DMS79 treated with DMSO at 0.1 percent for 48 hours (cell line): ENCODE measurements around the gene RYR3.

Experiments
- DNase-seq: peaks from one replicate; lab custom pipeline; 2025; lab: John Stamatoyannopoulos, UW

RYR3 gene

DNA sequence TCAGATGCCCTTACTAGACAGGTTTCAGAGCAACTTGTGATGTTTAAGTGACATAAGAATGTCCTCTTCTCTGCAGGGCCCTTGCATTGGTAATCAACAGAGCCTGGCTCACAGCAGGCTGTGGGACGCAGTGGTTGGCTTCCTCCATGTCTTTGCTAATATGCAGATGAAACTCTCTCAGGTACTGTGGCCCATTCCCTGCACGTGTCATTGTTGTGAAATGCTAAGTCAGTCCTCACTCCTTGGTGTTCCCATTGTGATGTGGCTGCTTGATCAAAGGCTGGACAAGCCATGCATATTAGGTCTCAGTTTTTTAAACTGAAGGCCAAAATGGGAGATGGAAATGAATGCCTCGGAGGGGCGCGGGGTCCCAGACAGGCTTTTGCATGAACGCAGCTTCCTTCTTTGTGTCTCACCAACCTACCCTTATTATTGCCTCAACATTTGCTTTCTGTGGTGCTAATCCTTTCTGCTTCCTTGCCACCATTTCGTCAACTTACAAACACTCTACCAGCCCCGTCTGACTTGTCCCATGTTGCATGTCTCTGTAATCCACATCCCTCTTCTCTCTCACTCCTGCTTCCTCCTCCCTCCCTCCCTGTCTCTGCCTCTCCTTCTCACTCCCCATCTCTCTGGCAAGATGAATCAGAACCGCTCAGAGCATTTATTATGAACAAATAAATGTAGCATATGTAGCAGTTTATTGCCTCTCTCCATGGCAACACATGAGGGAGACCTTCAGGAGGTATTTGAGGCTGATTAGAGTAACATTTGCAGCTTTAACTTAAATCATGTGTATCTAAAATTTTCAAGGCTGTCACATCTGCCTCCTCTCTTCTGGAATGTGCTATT, 524.4 kb downstream of the RYR3 start:
- no peak for DNase-seq

DNA sequence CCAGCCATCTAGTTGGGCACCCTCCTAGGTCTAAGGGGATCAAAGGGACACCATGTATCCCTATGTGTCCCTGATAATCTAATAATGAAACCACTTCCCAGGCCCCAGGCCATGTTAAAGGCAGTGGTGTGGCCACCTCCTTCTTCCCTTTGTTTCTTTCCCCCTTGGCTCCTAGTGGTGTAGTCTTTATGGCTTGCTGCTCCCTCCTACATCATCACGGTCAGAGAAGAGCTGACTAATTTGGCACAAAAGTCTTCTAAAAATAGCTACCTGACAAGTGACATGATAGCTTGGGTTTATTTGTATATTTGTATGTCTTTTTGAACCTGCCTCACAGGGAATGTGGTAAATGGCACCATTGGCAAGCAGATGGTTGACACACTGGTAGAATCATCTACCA, 526.5 kb downstream of the RYR3 start:
- no peak for DNase-seq

DNA sequence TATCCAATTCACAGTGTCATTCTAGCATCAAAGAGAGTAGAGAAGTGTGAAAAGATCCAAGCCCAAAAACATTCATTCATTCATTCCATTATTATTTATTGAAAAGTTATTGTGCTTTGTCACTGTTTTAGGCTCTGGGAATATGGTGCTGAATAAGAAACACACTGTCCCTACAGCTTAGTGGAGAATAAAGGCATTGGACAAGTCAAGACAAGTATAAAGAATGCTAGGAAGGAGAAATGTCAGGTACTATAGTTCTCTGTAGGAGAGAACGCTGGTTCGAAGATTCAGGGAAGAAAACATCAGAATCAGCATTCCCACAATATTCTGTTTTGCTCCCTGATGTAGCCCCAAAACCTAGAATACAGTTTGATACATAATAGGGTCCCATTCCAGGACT, 528.8 kb downstream of the RYR3 start:
- DNase-seq = no peak

DNA sequence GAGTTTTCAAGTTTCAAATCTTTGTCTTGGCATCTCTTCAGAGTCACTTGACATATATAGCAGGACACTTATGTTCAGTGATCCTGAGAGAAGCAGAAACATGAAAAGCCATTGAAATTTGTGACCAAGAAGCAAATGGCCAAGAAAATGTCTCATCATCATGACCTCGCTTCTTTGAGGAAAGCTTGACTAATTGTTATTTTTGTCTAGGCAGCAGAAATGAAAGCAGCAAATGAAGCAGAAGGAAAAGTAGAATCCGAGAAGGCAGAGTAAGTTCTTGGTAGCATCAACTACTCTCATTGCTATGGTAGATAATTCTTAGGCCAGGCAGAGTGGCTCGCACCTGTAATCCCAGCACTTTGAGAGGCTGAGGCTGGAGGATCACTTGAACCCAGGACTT, 529.8 kb downstream of the RYR3 start:
- DNase-seq = no peak

DNA sequence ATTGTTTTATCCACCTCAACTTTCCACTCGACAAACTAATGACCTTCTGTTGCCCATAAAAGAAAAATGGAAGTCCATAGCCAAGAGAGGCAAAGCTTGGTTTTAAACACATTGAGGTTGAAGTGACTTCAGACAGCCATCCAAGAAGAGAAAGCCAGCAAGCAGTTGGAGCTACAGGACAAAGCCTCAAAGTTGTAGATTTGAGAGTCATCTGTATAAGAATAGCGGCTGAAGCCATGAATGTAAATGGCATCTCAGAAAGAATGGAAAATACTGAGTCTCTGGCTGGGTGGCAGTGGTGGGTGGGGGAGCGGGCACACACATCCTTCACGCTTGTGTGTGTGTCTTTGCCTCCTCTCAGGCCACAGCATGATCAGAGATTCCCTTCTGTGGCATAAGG, 533.4 kb downstream of the RYR3 start:
- no peak for DNase-seq

DNA sequence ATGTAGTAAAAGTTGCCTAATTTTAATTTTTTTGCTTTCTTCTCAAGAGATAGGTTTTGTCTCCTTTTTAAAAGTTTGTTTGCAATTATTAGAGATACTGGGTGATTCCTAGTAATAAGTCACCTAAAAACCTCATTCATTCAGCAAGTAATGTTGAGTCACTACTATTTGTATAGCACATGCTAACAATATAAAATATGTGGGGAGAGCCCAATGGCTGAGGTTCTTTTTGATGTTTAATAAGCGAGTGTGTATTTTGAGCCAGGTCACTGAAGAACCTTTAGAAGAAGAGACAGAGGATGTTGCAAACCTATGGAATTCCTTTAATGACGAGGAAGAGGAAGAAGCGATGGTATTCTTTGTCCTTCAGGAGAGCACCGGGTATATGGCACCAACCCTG, 533.8 kb downstream of the RYR3 start:
- DNase-seq = no peak

DNA sequence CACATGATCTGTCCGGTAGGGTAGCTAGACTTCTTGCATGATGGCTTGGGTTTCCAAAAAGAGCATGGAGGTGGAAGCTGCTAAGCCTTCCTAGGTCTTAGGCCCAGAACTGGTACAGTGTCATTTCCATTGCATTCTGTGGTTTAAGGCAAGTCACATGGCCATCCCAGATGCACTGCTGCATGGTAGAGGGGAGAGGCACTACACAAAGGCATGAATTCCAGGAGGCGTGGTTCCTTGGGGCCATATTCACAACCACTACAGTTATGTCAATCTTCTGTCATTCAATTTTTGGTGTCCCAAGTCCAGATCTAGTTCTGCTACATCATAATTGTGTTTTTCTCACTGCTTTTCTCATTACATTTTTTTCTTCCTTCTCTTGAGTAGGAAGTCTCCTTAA, 535.4 kb downstream of the RYR3 start:
- DNase-seq = no peak

DNA sequence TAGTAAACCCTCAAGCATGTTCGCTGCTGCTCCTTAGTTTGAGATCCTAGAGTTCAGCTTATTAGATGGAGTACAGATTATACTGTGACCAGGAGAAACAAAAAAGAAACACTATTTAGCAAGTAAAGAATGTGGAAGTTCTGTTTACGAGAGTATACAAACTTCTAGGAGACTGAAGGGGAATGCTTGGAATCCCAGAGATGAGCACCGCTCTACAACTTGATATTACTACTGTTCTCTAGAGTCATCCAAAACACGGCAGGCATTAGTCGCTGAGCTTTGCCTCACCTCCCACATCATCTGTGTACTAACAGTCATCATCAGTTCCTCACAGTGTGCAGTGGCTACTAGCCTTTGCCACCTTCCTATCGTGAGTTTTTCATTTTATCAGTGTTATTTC, 536.1 kb downstream of the RYR3 start:
- DNase-seq = no peak

DNA sequence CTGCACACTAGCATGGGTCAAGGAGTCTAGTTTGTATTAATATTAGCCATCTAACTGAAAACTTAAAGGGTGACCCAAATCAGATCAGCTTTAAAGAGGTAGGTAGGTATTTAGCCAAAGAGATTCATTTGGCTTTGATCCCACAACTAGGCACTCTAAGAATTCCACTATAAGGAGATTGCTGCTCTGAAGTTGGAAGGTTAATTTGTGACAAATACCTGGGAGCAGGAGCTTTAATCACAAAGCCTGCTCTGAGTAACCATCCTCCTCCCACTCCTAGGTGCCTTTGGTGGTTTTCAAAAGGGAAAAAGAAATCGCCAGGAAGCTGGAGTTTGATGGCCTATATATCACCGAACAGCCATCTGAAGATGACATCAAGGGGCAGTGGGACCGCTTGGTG, 537.2 kb downstream of the RYR3 start:
- no peak for DNase-seq

DNA sequence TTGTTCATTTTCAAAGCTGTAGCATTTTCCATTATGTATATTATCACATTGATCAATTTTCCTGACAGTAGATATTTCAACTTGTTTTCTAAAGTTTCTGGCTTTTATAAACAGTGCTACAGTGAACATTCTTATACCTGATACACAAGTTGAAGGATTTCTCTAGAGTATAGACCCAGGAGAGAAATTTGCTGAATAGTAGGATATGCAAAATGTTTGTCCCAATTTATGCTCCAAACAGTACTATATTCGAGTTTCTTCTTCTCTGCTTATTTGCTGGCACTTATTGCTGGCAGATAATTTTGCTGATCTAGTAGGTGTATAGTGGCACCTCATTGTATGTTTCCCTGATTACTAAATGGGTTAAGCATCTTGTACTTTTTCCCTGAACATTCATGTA, 540.3 kb downstream of the RYR3 start:
- DNase-seq = no peak

DNA sequence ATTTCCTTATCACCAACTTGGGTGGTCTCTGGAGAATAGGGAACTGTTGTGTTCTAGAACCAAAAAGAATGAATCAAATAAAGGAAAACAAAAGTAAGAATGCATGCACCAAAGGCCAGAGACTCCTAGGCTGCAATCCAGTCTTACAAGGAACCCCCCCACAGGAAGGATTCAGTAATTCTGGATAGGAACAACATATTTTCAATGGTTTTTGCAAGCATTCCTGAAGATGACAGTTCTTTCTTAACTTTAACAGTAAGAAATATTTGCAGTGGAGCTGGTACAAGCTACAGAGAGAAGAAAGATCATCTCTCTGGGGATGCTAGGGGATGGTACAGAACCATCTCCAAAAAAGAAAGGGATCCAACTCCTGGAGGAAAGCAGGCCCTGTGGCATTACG, 541.3 kb downstream of the RYR3 start:
- DNase-seq = no peak

DNA sequence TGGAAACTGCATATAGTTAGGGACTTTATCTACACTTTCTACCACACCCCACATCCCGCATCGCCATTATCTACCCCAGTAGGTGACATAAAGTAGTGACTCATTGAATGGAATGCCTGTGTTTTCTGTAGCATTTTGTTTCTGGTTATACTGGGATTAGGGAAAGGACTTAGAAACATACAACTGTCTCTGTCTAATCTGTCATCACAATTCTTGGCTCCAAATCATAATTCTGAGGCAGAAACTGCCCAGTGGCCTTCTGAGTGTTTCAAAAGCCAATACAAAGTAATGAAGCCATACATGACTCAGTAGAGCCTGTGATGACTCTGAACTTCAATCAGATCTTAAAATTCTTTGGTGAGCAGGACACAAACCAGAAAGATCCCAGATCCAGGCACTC, 541.8 kb downstream of the RYR3 start:
- no peak for DNase-seq

DNA sequence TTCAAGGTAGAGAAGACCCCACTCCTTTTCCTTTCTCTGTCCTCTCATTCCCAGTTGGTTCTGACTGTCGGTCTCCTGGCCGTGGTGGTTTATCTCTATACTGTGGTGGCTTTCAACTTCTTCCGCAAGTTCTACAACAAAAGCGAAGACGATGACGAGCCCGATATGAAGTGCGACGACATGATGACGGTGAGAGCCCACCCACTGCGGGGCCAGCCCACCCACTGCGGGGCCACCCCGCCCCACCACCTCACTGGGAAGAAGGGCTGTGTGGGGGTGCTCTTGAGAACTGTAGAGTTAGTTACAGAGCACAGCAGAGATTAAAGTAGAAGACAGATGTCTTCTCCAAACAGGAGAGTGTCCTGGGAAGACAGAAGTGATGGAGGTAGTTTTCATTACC, 547.0 kb downstream of the RYR3 start:
- DNase-seq = no peak

DNA sequence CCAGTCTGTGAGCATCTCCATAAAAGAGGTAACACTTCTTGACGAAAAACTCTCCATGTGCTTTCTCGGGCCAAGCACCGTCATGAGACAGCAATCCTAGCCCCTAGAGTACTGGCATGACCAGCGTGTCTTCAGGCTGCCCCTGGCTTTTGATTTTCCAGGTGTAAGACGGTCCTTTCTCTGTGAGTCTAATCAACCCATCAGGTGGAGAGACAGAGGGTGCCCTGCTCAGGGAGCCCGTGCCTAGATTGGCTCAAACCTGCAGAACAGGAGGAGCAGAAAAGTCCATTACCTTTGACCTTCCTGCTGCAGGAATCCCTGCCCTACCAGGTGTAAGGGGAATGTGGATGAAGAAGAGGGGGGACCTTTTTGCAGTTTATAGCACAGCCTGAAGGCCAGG, 548.1 kb downstream of the RYR3 start:
- no peak for DNase-seq

DNA sequence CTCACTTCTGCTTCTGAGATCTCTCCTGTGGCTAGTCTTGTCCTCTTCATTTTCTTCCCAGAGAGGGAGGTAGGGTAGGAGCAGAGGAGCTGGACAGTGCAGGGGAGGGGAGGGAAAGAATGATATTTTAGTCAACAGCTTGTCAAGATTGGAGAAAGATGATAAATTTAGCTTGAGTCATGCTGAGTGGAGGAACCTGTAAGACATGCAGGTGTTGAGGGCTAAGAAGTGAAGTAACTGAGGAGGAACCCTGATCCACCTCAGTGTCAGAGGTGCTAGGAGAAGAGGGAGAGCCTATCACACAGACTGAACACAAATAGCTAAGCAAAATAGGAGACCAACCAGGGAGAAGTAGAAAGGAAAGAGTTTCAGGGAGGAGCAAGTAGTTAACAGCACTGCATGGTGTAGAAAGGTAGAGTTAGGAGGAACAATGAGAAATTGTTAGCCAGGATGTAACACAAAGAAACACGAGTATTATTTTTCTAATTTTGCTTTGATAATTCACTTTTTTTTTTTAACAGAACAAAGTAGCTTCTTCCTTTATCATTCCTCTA, 549.3 kb downstream of the RYR3 start:
- no peak for DNase-seq

DNA sequence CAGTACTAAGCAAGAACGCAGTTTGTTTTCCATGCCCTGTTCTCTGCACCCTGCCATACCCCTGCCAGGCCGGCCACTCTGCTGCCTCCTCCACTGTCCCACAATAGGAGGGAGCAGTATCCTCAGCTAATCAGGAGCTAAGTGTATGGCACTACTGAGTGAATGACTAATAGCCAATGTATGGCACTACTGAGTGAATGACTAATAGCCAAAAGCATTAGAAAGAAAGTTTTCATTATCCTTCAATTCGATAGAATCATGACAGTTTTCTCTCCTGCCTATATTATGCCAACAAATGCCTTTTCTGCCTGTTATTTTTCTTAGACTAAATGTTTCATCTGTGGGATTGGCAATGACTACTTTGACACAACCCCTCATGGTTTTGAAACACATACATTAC, 550.0 kb downstream of the RYR3 start:
- DNase-seq = no peak

DNA sequence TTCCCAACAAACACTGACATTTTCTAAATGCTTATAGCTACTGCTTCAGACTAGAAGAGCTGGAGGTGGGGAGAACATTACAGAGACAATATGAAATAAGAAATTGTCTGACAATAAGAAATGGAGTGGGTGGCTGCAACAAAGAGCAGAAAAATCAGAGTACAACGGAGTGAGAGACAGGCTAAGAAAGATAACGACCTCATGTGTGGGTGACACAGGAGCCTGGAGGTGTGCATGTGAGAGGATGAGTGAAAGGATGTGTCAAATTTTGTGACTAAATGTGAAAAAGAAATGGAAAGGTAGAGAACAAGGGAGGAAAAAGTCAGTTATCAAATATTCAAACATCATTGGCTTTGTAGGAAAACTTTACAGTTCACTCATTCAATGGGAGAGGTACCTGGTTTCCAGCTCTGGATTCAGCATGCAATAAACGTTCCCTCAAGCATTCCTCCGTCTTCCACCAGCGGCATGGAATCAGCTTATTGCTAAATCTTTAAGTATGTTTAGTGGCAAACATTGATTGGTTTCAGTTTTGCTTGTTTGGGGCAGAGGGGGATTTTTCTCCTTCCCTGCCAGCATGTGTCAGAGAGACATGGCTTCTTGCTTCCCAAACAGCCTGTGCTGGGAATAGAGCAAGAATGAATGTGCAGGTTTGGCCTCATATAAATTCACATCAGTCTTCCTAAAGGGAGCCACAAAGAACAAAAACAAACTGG, 553.8 kb downstream of the RYR3 start:
- DNase-seq = no peak

DNA sequence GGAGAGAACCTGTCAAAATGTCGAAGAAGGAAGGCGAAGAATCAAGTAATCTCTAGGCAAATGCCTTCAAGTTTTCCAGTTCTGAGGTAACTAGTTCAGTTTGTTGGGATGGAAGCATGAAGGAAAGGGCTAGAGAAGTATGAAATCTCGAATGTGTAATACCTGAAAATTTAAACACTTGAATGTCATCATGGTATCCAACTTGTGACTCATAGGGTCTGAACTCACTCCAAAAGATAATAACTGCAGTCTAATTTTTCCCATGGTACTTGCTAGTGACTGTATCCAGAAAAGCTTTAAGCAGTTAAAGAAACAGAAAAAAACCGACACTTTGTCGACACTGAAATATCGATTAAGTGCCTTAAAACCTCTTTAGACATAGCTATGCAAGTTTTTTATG, 554.6 kb downstream of the RYR3 start:
- no peak for DNase-seq

DNA sequence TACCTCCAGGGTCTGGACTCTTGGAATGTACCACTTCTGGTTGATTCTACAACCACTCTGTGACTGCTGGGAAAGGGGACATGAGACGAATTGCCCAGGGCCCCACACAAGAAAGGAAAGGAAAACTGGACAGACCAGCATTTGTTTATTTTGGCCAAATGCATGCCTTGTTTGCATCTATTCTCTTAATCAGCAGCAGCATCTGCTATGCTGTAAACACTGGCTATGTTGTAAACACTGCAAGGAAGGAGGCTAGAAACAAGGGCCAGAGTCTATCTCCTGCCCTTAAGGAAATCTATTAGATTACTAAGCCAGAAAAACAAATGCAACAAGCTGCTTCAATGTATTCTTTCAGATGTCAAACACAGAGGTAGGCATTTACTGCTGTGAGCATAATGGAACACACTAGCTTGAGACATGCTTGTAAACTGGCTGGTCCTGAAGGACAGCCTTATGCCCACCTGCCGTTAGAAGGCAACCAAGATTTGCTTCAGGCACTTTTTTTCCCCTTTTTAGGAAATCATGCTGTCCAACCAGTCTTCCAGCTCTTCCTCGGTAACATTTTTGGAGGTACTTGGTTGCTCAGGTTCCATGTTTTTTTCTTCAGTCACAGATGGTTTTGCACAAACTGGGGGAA, 555.5 kb downstream of the RYR3 start:
- DNase-seq = no peak

DNA sequence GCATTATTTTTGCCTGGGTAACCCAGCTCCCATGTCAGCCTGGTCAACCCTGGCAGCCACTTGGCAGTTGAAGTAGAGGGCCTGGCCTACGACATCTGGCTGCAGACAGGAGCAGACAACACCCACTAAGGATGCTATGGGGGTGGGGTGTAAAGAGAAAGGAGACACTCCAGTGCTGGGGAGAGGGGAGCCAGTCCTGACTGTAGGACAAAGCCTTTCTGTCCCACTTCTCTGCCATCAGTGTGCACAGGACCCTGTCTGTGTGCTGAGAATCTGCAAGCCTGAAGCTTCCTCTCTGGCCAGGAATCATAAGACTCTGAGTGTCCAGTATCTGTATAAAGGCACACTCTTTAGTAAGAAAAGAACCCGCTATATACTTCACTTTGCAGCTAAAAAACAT, 561.2 kb downstream of the RYR3 start:
- DNase-seq = no peak

DNA sequence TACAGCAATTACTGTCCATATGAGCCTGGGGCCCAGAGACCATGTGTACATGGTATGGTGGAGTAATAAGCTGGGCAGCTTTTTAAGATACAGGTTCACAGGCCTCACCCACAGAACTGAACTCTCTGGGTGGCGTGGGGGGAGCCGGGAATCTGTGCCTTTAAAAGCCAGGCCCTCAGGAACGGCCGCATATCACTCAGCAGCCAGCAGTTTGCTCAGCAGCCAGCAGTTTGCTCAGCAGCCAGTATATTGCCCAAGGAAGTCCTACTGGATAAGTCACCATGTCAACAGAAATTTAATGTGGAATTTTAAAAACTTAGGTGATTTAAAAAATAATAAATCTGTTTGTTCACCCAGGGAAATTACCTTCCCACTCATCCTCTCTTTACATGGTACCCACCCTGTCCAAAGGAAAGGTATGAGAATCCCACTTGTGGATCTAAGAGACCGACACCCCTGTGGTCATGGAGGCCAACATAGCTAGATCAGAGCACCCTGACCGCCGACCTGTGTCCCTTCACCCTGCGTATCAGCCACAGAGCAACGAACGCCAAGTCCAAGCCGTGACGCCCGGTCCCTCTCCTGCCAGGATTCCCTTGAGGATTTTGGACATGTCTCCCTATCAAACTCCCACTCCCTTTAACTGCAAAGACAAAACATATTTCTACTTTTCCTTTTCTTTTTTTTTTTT, 561.8 kb downstream of the RYR3 start:
- DNase-seq = no peak

DNA sequence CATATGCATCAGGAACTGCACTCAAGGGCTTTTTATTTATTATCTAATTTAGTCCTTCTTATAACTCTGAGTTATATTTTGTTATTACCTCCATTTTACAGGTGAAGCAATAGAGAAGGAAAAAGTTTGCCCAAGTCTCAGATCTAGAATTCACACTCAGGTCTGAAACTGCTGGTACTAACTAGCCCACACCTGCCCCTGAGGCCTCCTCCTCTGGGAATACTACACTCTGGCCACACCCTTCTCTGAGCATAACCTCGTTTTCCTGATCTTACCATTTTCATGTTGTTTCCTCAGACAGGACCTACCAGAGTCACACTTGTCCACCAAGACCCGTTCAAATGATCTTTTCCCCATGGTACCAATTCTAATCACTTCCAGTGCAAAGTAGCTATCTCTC, 563.4 kb downstream of the RYR3 start:
- no peak for DNase-seq
